GM12873 (cell line): ENCODE results near the gene MFAP2.

Source experiments
- TF ChIP-seq, protein P1 (sequence below): IDR thresholded peaks from 2 replicates; pipeline ENCODE4 v1.5.1; 2012; ENCODE audit warnings: low read depth, mild to moderate bottlenecking, moderate library complexity, low read length, control low read depth; ENCODE audit not compliant: insufficient read depth; ENCODE audit errors: missing control alignments

Gene MFAP2

DNA sequence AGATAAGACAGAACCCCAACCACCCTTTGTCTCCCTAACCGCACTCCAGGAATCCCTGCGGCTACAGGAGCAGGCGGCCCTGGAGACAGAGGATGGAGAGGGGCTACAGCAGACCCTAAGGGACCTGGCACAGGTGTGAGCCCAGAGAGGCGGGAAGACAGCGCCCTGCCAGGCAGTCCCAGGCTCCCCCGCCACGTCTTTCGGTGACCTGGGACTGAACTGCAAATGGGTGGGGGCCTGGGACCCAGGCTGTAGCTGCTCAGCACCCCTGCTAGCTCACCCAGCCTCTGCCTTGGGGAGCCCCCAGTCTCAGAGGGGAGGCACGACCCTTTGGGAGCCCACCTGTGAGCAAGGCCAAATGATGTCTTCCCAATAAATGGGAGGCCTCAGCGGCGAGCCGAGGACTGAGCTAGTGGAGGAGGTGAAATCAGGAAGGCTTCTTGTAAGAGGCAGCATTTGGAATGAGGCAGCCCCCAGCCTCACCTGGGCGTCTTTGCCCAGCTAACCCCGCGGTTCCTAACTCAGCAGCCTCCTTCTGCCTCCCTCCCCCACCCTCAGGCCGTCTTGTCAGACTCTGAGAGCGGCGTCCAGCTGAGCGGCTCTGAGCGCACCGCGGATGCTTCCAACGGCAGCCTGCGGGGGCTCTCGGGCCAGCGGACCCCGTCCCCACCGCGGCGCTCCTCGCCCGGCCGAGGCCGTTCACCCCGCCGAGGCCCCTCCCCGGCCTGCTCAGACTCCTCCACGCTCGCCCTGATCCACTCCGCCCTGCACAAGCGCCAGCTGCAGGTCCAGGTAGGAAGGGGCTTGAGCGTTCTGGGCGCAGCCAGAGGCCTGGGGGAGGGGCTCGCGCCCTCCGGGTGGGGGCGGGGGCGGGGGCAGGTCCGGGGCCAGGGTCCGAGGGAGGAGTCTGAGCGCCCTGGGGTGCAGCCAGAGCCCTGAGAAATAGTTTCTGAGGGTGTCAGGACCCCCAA is 41.8 kb downstream of the MFAP2 start:
- TF ChIP-seq, protein P1, sequence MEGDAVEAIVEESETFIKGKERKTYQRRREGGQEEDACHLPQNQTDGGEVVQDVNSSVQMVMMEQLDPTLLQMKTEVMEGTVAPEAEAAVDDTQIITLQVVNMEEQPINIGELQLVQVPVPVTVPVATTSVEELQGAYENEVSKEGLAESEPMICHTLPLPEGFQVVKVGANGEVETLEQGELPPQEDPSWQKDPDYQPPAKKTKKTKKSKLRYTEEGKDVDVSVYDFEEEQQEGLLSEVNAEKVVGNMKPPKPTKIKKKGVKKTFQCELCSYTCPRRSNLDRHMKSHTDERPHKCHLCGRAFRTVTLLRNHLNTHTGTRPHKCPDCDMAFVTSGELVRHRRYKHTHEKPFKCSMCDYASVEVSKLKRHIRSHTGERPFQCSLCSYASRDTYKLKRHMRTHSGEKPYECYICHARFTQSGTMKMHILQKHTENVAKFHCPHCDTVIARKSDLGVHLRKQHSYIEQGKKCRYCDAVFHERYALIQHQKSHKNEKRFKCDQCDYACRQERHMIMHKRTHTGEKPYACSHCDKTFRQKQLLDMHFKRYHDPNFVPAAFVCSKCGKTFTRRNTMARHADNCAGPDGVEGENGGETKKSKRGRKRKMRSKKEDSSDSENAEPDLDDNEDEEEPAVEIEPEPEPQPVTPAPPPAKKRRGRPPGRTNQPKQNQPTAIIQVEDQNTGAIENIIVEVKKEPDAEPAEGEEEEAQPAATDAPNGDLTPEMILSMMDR = no peak

GRCh38 chr1:16927711-16928485 is 52.5 kb downstream of the MFAP2 start:
- TF ChIP-seq, protein P1 = no peak

- TF ChIP-seq, protein P1 = no peak
These were observed 53.2 kb downstream of the MFAP2 start for GRCh38 chr1:16927256-16927655.

GRCh38 chr1:16926491-16927073 is 53.8 kb downstream of the MFAP2 start:
- TF ChIP-seq, protein P1 = no peak

DNA sequence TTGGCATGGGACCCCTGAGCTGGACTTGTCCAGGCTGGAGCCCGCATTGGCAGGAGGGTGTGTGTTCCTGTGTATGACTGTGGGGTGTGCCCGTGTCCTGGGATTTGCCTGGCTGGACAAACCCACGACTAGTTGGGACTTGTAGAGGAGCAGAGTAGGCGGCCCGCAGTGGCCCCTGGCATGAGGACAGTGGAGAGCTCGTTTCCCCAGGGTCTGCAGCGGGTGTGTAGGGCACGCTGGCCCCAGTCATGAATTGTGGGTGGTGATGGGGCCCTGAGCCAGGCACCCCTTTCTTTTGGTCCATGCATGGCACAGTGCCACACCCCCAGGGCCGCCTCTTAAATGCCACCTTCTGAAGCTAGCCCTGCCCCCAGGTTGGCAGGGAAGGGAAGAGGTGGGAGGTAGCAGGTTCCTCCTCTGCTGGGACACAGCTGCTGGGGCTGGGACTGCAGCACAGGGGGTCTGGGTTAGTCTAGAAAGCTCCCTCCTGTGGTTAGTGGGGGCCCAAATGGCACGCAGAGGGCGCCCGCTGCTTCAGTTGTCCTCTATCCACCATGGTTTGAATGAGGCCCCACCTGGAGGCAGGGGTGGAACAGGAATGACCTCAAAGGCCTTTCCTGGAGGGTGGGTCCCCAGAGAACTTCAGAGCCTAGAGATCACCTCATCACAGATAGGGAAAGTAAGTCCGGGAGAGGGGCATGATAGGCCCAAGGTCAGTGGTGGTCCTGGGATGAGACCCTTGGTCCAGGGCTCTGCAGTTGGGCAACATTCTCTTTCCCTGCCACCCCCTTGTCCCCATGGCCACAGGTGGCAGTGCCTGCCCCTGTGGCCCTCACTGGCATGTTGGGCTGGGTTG is 54.6 kb downstream of the MFAP2 start:
- TF ChIP-seq, protein P1 = no peak

DNA sequence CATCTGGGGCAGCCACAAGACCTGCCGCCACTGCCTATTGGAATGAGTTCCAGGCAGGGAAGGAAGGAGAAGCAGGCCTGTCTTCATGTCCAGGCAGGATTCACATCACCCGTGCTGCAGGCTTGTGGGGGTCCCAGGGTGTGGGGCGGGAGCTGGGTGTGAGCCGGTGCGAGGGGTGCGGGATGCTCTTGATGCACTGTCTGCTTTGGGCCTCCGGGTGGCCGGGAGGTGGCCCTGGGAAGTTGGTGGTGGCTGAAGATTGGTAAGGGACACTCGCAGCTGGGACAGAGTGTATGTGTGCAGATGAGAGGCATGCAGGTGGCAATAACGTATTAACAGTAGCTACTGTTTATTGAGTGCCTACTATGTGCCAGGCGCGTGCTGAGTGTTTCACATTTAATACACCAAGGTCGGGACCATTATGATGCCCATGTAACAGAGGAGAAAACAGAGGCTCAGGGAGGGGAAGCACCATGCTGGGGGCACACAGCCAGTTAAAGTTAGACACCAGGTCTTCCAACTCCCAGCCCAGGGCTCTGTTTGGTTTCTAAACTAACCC is 55.4 kb downstream of the MFAP2 start:
- TF ChIP-seq, protein P1 = peak; percentile 18
